AG04449 (cell line): ENCODE measurements around the gene CYFIP2.

Experiments
- CTCF ChIA-PET: fragments of 350-600 bp; formaldehyde crosslinking; extraction: SDS; loops from one replicate; lab custom pipeline; 2021; ENCODE audit warnings: antibody characterized with exemption; lab: Yijun Ruan, JAX
- POLR2A ChIA-PET: fragments of 400-600, 350-600 bp; formaldehyde crosslinking; extraction: SDS; loops from one replicate; lab custom pipeline; 2020; ENCODE audit warnings: antibody characterized with exemption, inconsistent platforms; lab: Yijun Ruan, JAX
- DNase-seq: peaks from one replicate; pipeline ENCODE4 v3.0.0-alpha.2; 2010; ENCODE audit warnings: low read depth, low spot score
- H3K4me3 ChIP-seq: 2 replicates; pipeline ENCODE4 v1.5.1; 2011; ENCODE audit warnings: low read depth, mild to moderate bottlenecking, control low read depth, low read length
- TF ChIP-seq, protein P1 (sequence below): IDR thresholded peaks from one replicate; pipeline ENCODE4 v1.5.1; 2011; ENCODE audit warnings: mild to moderate bottlenecking, moderate library complexity, low read length, control low read depth, inconsistent platforms; ENCODE audit not compliant: insufficient read depth; ENCODE audit errors: missing control alignments

Gene CYFIP2

DNA sequence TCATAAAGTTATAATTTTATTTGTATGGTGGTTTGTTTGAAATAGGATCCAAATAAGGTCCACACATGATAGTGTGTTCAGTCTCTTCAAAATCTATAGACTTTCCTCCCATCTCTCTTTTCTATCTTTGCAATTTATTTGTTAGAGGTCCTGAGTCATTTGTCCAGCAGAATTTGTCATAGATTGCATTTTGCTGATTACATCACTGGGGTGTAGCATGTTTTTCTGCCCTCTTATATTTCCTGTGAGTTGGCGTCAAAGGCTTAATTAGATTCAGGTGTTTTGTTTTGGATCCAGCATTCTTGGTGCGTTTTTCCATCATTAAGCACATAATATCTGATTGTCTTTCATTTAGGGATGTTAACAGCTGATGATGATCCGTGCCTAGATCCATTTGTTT is 15.0 kb downstream of the CYFIP2 start:
- peak; percentile 42 for DNase-seq
- CTCF ChIA-PET: interaction anchor here (2.6 kb wide), 1 partner anchor 27 kb away, joined by 17 read pairs; no protein-coding TSS in a partner anchor
- no peak overlapping the region for H3K4me3 ChIP-seq
- TF ChIP-seq, protein P1, sequence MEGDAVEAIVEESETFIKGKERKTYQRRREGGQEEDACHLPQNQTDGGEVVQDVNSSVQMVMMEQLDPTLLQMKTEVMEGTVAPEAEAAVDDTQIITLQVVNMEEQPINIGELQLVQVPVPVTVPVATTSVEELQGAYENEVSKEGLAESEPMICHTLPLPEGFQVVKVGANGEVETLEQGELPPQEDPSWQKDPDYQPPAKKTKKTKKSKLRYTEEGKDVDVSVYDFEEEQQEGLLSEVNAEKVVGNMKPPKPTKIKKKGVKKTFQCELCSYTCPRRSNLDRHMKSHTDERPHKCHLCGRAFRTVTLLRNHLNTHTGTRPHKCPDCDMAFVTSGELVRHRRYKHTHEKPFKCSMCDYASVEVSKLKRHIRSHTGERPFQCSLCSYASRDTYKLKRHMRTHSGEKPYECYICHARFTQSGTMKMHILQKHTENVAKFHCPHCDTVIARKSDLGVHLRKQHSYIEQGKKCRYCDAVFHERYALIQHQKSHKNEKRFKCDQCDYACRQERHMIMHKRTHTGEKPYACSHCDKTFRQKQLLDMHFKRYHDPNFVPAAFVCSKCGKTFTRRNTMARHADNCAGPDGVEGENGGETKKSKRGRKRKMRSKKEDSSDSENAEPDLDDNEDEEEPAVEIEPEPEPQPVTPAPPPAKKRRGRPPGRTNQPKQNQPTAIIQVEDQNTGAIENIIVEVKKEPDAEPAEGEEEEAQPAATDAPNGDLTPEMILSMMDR: no peak
- POLR2A ChIA-PET: no interaction called here

DNA sequence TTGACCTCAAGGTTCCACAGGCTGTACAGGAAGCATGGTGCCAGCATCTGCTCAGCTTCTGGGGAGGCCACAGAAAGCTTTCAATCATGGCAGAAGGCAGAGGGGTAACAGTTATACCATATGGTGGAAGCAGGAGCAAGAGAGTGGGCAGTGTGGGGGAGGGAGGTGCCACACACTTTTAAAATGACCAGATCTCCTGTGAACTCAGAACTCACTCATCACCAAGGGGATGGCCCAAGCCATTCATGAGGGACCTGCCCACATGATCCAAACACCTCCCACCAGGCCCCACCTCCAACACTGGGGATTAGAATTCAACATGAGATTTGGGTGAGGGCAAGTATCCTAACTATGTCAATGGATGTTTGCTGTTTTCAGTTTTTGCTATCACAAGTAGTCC is 16.2 kb downstream of the CYFIP2 start:
- H3K4me3 ChIP-seq: no peak overlapping the region
- ChIA-PET POLR2A (no interaction called here), CTCF (no interaction called here)
- no peak for DNase-seq
- TF ChIP-seq, protein P1: no peak

- TF ChIP-seq, protein P1: no peak
- H3K4me3 ChIP-seq: no peak overlapping the region
- POLR2A ChIA-PET: no interaction called here
- CTCF ChIA-PET: no interaction called here
- DNase-seq: no peak
These were observed 17.5 kb downstream of the CYFIP2 start for GRCh38 chr5:157283434-157283833.

GRCh38 chr5:157284458-157285212 is 18.7 kb downstream of the CYFIP2 start:
- no peak for DNase-seq
- TF ChIP-seq, protein P1: no peak
- ChIA-PET POLR2A (no interaction called here), CTCF (interaction anchor here (0.7 to 1.1 kb wide), 2 partner anchors 15 to 27 kb away, joined by 3 read pairs; no protein-coding TSS in a partner anchor)
- no peak overlapping the region for H3K4me3 ChIP-seq

- POLR2A ChIA-PET: no interaction called here
- no peak for DNase-seq
- H3K4me3 ChIP-seq: no peak overlapping the region
- TF ChIP-seq, protein P1: no peak
- CTCF ChIA-PET: interaction anchor here (1.1 kb wide), 1 partner anchor 14 kb away, joined by 3 read pairs; no protein-coding TSS in a partner anchor
These were observed 19.6 kb downstream of the CYFIP2 start for GRCh38 chr5:157285310-157286035.

DNA sequence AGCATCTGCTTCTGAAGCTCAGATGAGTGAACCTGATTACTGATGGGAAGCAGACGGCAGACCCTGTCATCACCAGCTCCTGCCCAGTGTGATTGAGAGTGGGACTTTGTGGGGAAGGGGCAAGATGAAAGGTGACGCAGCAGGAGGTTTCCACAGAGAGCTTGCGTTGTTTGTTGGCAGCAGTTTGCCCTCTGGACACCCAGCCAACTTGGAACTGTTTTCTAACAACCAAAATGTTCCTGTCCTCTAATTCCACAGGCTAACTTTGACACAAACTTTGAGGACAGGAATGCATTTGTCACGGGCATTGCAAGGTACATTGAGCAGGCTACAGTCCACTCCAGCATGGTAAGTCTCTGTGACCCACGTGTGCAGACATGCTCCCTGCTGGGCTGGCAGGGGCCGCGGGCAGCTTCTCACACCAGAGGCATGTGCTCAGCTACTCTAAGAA is 20.9 kb downstream of the CYFIP2 start:
- CTCF ChIA-PET: interaction anchor here (0.8 to 1.3 kb wide), 2 partner anchors 26 to 34 kb away, joined by 3 to 6 read pairs; no protein-coding TSS in a partner anchor

More for the DNA sequence above, 20.9 kb downstream of the CYFIP2 start:
- DNase-seq: no peak
- TF ChIP-seq, protein P1: no peak
- no peak overlapping the region for H3K4me3 ChIP-seq
- POLR2A ChIA-PET: no interaction called here
